Suprapubic skin (tissue), 4 donors: ENCODE results near the gene VPS9D1.

Source experiments
- CTCF ChIP-seq, 2 donors: fragments of 200-600 bp in 1 of 2; fragments of 450-650 bp in 1 of 2; sonication (generic) in 1 of 2; IDR thresholded peaks; one replicate each; pipeline ENCODE4 v1.5.1; 2016 to 2019; ENCODE audit warnings: antibody characterized with exemption in 2 of 2, mild to moderate bottlenecking in 1 of 2, moderate library complexity in 1 of 2
- EP300 ChIP-seq: sonication (generic); formaldehyde crosslinking; IDR thresholded peaks from one replicate; pipeline ENCODE4 v1.6.1; 2017; ENCODE audit warnings: antibody characterized with exemption
- POLR2A ChIP-seq, 2 donors: fragments of 450-650 bp; IDR thresholded peaks; one replicate each; pipeline ENCODE4 v1.6.1; 2017; ENCODE audit warnings: antibody characterized with exemption in 2 of 2, mild to moderate bottlenecking in 2 of 2, moderate library complexity in 2 of 2
- POLR2AphosphoS5 ChIP-seq, 3 donors: sonication (generic); formaldehyde crosslinking; IDR thresholded peaks; one replicate each; pipeline ENCODE4 v1.6.1; 2017; ENCODE audit warnings: antibody characterized with exemption in 3 of 3

GRCh38 chr16:89705006-89705405 is 15.7 kb downstream of the VPS9D1 start:
- TF ChIP-seq CTCF (IDR thresholded peaks at IDR 0.05) (no peak), POLR2A (IDR thresholded peaks at IDR 0.05) (no peak), POLR2AphosphoS5 (IDR thresholded peaks at IDR 0.05) (no peak), EP300 (no peak)
